Adipose tissue (tissue), 3 donors: ENCODE results near the gene CNTNAP5. TPM values are rescaled to one million over a fixed set of nuclear protein-coding genes. Genes with fewer than 3 reads are reported as not detected.

Experiments
- H3K27ac ChIP-seq: one replicate; pipeline ENCODE4 v1.5.1; 2013; ENCODE audit warnings: low read depth, low read length
- WGBS, 3 donors: extraction: QIAGEN DNeasy Blood & Tissue Kit; methylation state at CpG; one replicate each; pipeline ENCODE4 v1.1.7; 2013; 5-methylcytosine and 5-hydroxymethylcytosine counted together
- polyA plus RNA-seq, 3 donors: library from polyadenylated mRNA; stranded (reverse); fragments of 200-250 nt; gene quantifications; one replicate each; pipeline ENCODE4 v1.2.3, GENCODE V29; 2013
- donor health status: healthy with polysubstance abuse.
- donor health status: Bipolar disorder and iron deficiency.
- donor health status: healthy.

The CNTNAP5 gene
- polyA plus RNA-seq, 3 donors: 0.10 TPM; not detected in 2

DNA sequence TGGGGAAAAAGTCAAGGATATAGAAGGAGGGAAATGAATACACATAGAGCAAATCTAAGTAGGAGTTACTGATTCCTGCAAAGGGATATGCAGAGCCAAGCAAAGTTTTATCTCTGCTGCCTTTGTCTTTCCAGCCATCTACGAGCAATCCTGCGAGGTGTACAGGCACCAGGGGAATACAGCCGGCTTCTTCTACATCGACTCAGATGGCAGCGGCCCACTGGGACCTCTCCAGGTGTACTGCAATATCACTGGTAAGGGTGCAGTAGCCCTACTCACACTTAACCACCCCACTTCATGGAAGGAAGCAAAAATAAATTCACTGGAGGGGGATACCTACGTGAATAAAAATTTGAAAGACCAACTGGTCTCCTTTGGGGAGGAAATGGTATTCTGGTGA, 584.6 kb downstream of the CNTNAP5 start:
- 62 to 81% (median 81%) methylated on average over 6 of the region's 6 CpGs for WGBS, 3 donors
- H3K27ac ChIP-seq: no peak overlapping the region

DNA sequence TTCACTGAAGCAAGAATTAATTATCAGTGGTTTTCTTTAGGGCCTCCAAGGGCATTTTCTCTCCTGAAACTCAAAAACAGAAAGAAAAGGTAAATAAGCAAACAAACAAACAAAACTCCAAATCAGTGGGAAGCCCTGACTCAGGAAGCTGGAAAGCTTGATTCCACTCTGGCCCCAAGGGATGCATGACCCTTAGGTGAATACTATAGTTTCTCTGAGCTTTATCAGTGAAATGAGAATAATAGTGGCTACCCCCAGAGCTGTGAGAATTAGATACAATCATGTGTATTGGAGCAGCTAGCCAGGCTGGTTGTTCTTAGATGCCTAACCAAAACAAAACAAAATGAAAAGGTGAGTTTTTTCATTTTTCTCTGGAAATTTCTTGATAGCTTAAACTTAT, 585.1 kb downstream of the CNTNAP5 start:
- H3K27ac ChIP-seq: no peak overlapping the region

DNA sequence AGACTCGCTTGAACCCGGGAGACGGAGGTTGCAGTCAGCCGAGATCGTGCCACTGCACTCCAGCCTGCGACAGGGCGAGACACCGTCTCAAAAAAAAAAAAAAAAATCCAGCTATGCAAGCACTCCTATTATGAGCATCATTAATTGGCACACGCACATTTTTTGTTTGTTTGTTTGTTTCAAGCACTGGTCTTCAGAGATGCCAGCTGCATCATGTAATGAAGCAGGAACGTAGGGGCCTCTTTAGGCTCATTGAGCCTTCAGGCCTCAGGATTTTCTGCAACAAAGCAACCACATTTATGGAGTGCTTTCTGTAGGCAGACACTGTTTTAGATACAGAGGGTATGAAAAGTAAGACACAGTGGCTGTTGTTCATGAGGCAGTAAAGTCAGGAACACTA, 585.8 kb downstream of the CNTNAP5 start:
- no peak overlapping the region for H3K27ac ChIP-seq
- 91 to 93% (median 92%) methylated on average over 10 of the region's 10 CpGs for WGBS, 3 donors

DNA sequence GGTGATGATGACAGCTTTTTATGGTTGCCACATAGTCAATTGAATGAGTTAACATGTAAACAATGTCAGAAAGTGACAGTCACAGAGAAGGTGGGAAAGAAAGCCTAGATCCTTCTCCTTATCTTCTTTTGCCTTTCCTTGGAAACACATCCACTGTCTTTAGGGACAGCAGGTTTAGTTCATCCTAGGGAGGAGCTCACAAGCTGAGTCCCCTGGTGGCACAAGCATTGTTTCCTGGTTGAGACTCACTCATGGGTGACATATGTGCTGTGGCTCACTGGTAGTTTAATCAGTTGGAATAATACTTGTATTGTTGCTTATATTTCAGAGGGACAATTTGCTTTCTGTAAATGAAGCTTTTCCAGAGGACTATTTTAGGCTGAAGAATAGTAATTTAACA, 598.5 kb downstream of the CNTNAP5 start:
- no peak overlapping the region for H3K27ac ChIP-seq

DNA sequence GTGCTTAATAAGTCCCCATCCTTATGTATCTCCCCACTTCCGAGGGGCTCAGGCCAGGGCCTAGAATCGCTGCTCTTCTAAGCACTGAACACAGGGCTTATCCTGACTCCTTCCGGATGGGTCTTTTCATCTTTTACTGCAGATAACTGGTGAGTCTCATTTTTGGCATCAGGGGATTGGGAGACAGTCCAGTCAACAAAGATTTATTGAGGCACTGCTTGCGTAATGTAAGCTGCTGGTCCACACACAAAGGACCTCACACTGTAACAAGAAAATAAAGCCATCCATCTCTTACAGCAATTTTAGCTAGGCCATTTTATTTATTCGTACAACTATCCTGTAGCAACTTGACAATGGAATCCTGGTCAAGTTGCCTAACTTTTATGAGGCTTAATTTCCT, 600.5 kb downstream of the CNTNAP5 start:
- WGBS, 3 donors: 72 to 86% (median 81%) methylated on average over 5 of the region's 5 CpGs
- no peak overlapping the region for H3K27ac ChIP-seq

DNA sequence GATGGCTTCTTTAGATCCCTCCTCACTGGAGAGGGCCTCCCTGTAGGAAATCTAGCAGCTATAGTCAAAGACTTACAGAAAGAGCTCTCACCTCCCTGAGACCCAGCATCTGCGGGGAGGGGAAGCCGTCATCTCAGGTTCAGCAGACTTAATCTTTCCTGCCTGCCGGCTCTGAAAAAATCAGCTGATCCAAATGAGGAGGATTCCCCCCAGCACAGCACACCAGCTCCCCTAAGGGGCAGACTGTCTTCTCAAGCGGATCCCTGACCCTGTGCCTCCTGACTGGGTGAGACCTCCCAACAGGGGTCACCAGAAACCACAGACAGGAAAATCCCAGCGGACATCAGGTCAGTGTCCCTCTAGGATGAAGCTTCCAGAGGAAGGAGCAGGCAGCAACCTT, 601.9 kb downstream of the CNTNAP5 start:
- WGBS, 3 donors: 76 to 82% (median 80%) methylated on average over 5 of the region's 5 CpGs
- H3K27ac ChIP-seq: no peak overlapping the region

DNA sequence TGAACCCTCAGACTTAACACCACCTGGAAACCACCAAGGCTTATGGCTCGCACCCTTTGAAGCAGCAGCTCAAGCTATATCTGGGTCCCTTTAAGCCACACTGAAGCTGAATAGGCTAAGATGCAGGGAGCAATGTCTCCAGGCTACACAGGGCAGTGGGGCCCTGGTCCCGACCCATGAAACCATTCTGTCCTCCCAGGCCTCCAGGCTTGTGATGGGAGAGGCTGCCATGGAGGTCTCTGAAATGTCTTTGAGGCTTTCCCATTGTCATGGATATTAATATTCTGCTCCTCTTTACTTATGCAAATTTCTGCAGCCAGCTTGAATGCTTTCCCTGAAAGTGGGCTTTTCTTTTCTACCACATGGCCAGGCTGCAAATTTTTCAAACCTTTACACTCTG, 608.7 kb downstream of the CNTNAP5 start:
- 82 to 83% (median 82%) methylated on average over 2 of the region's 2 CpGs for WGBS, 3 donors
- H3K27ac ChIP-seq: no peak overlapping the region

DNA sequence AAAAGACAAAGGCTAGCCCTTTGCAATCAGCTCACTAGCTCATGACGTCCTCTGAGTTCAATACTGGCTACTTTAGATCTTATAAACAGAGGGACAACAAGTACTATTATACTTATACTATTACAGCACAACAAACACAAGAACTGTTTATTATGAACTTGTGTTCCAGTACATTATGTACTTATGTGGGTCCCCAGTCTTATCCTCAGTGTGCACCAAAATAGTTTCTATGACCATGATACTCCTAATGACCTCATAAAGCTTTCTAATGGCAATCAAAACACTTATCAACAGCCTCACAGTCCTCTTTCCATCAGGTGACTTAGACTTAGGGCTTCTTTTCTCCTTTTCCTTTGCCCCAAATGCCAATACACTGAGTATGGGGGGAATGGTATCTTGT, 614.4 kb downstream of the CNTNAP5 start:
- 50 to 67% (median 66%) methylated on average over 1 of the region's 1 CpG for WGBS, 3 donors
- H3K27ac ChIP-seq: no peak overlapping the region

DNA sequence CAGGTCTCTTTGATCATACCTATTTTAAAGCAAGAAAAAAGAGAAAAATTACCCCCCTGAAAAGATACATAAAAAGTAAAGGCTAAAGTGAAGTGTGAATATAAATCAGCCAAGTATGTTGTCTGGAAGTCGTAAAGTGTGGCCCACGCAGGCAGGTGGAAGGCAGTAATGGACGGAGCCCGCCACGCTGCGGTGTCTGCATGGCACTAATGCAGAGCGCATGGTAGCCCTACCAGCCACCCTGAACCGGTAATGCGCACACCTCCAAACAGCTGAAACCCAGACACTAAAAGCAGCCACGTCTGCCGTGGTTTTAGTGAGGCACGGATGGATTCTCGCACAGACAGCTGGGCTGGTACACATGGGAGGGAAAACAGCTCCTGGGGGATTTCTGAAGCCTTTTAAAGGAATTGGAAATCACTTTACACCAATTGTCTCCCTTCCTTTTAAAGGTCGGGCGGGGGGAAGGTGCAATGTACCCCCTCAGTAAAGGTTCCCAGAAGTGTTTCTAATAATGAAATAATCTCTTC, 615.2 kb downstream of the CNTNAP5 start:
- no peak overlapping the region for H3K27ac ChIP-seq
- WGBS, 3 donors: 69 to 80% (median 80%) methylated on average over 15 of the region's 15 CpGs

DNA sequence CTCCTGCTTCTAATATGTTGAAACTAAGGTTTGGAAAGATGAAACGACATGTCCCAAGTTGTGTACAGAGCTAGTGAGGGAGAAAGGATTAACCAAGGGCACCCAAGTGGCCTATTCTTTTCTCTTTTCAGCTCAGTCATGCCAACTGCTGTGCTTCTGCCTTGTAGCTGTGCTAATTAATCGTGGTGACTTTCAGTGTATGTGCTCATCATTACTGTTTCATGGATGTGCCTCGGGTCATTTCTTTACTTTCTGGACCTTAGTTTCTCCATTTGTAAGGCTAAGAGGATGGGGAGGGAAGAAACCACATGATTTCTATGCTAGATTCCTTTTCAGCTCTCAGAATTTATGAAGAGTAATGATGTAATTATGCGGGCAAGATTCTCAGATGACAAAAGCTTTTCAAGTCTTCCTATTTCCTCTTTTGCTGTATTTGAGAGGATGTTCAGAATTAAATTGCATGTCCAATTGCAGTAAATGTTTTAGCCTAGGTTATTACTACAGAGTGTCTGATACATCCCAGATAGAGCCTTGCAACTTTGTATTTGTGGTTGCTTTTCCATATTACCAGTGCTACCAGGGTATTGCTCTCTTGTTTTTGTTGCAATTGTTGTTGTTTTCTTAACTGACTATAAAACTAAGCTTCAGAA, 621.2 kb downstream of the CNTNAP5 start:
- no peak overlapping the region for H3K27ac ChIP-seq
- 65 to 76% (median 72%) methylated on average over 4 of the region's 4 CpGs for WGBS, 3 donors

DNA sequence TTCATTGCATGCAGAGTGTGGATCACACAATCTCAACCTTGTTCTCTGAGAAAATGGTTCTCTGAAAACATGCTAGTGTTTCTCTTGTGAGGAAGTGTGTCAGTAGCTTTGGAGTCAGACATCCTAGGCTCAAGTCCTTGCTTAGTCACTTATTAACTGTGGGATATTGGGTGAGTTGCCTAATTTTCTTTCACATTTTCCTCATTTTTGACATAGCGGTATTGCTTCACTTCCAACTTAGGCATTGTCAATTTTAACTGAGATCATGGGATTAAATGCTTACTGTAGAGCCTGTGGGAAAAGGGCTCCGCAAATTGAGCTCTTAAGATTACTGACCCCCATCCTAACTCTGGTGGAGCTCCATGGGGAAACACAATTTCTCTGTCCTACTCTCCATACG, 622.2 kb downstream of the CNTNAP5 start:
- no peak overlapping the region for H3K27ac ChIP-seq
- WGBS, 3 donors: 63 to 92% (median 92%) methylated on average over 3 of the region's 3 CpGs

DNA sequence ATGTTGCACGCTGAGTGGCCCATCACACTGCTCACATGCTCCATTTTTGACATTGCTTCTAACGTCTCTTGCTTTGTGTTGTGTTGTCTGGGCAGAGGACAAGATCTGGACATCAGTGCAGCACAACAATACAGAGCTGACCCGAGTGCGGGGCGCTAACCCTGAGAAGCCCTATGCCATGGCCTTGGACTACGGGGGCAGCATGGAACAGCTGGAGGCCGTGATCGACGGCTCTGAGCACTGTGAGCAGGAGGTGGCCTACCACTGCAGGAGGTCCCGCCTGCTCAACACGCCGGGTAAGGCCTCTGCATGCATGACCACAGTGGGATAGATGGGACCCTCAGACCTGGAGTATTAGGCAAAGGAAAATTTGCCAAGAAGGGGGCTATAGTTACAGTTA, 622.6 kb downstream of the CNTNAP5 start:
- H3K27ac ChIP-seq: no peak overlapping the region
- WGBS, 3 donors: 83 to 89% (median 84%) methylated on average over 12 of the region's 12 CpGs

DNA sequence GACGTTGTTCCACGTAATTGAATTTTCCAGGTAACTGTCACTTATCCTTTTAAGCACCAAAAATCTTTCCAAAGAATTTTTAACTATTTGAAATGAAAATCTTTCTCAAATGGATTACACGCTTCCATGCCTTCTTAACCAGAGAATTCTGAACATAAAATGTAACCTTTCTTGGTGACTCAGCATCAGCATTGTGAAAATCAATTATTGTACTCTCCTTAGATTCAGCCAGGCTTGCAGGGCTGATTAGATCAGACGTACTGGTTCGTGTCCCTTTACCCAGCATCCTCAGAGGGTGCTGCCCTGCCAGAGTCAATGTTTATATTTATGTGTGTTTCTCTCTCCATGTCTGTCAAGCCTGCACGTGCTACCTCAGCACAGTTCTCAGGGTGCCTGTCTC, 623.9 kb downstream of the CNTNAP5 start:
- H3K27ac ChIP-seq: no peak overlapping the region
- WGBS, 3 donors: 67 to 85% (median 77%) methylated on average over 6 of the region's 6 CpGs

DNA sequence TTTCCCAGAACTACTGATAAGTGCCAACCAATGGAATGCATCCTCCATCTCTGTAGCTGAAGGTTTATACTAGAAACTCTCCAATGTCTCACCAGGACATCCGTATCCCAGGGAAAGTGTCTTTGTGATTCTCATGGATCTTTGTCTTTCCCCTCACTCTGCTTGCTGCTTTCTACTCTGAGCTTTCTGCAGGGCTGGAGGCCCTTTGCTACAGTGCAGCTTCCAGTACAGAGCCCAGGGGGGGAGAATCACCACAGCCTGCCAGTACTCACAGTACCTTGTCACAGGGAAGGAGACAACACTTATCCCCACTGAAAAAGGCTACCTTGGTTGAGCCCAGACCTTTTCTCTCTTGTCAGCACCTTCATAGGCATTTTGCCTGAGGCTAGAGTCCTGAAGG, 627.0 kb downstream of the CNTNAP5 start:
- 87 to 91% (median 89%) methylated on average over 1 of the region's 1 CpG for WGBS, 3 donors
- H3K27ac ChIP-seq: no peak overlapping the region

DNA sequence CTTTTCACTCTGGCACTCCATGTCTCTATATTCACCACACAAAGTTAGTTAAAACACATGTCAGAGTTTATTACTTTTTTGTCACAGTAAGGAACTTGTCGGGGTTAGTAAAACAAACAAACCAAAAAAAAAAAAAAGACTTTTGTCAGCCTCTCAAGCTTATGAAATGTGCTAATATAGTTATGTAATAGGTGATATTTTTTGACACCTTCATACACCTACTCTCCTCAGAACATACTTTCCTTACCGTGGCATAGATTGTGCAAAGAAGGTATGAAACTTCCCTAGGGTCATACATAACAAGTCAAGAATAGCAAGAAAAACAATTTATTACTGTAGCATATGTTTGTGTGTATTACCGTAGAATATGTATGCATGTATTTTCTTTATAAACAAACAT, 633.3 kb downstream of the CNTNAP5 start:
- WGBS, 3 donors: 63 to 84% (median 72%) methylated on average over 3 of the region's 3 CpGs
- H3K27ac ChIP-seq: no peak overlapping the region

DNA sequence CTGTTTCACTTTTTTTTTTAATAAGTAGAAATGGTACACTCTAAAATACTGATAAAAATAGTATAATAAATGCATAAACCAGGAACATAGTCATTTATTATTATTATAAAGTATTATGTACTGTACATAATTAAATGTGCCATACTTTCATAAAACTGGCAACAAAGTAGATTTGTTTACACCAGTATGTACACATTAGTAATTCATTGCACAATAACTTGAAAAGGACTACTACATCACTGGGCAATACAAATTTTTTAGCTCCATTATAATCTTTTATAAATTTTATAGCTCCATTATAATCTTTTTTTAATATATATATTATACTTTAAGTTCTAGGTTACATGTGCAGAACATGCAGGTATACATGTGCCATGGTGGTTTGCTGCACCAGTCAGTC, 636.5 kb downstream of the CNTNAP5 start:
- H3K27ac ChIP-seq: no peak overlapping the region

DNA sequence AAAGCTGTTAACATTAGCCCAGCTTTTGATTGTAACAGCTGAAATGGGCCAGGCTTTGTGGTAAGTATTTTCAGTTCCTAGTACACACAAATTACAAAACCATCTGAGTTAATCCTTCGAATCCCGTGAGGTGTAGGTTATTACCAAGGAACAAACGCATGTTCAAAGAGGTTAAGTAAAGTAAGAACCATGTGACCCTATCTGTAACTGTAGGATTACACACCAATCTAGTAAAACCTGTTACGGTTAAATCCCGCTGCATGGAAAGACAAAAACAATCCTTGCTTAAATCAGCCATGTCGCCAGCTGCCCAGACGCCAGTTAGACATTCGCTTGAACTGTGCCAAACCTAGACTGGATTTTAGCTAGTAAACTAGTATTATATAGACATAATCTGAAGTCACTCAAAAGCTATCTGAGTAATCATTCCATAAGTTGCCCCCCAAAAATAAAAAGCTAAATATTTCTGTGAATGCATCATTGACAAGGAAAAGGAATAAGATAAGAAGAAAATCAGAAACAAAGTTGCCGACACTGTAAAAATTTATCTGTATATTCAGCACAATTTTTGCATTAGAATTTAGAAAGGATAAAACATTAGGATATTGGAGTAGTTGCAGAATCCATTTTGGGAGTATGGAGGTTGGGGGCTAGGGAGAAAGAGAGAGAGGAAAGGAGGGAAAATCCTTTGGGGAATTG, 638.0 kb downstream of the CNTNAP5 start:
- WGBS, 3 donors: 89 to 92% (median 91%) methylated on average over 9 of the region's 9 CpGs
- H3K27ac ChIP-seq: no peak overlapping the region

DNA sequence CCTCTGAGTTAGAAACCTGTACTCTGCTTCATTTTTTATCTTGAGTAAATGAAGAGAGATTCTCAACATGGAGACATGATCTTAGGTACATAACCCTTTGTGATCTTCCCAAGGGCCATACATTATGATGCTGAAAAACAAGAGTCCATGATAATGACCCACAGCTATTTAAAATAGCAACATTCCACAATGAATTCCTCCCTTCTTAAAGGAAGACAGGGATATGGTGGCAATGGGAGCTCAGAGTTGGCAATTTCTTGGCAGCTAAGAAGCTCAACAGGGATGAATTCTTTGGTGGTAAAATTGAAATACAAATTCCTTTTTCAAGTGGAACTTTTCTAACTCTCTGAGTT, 638.5 kb downstream of the CNTNAP5 start:
- no peak overlapping the region for H3K27ac ChIP-seq

DNA sequence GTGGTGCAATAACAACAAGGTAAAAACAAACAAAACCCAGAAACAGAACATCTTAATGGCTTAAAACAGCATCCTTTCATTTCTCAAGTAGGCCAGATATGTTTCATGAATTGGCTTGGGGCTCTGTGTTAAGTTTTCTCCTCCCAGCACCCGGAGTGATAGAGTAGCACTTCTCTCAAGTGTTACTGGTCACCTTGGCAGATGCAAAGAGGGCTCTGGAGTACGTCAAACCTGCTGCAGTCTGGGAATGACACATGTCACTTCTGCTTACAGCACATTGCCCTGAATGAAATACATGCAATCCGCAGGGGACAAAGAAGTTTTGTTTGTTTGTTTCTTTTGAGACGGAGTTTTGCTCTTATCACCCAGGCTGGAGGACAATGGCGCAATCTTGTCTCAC, 639.3 kb downstream of the CNTNAP5 start:
- WGBS, 3 donors: 73 to 77% (median 74%) methylated on average over 5 of the region's 5 CpGs
- no peak overlapping the region for H3K27ac ChIP-seq

DNA sequence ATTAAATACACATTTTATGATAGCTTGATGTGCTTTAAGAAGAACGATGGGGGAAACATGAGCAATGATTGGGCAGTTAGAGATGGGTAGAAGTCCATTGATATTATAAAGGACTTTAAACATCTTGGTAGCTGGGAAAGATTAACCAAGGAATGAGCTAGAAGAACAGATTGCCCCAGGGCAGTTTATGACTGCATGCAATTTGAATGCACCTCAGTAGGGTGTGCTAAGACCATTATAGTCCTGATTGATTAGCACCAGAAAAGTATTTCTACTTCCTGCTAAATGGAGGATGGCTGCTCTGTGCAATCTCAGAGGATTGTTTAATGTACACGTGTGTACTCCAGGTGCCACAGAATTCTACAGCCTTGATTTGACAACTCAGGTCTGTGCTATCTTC, 641.9 kb downstream of the CNTNAP5 start:
- WGBS, 3 donors: 53 to 72% (median 66%) methylated on average over 2 of the region's 2 CpGs
- no peak overlapping the region for H3K27ac ChIP-seq
